Cardiac muscle cell (in vitro differentiated cells and primary cell): ENCODE results near the gene PAQR5. TPM values are rescaled to one million over a fixed set of nuclear protein-coding genes. Genes with fewer than 3 reads are reported as not detected.

Experiments used
- DNase-seq, 2 donors: peaks; one replicate each; pipeline versions ENCODE4 v3.0.0 to v3.0.0-alpha.2; 2010 to 2017; ENCODE audit warnings: low read depth in 1 of 2, low spot score in 1 of 2
- H3K27ac ChIP-seq: fragments of 200-600 bp; sonication (generic); 2 replicates; pipeline ENCODE4 v1.5.1; 2016
- H3K27me3 ChIP-seq: fragments of 200-600 bp; sonication (generic); 2 replicates; pipeline ENCODE4 v1.6.0; 2016; ENCODE audit warnings: control low read depth
- H3K36me3 ChIP-seq: fragments of 200-600 bp; sonication (generic); 2 replicates; pipeline ENCODE4 v1.5.1; 2016; ENCODE audit warnings: control low read depth
- H3K4me1 ChIP-seq: fragments of 200-600 bp; sonication (generic); 2 replicates; pipeline ENCODE4 v1.8.1; 2017; ENCODE audit warnings: low read depth, mild to moderate bottlenecking, mixed run types
- H3K4me3 ChIP-seq: fragments of 200-600 bp; sonication (generic); 2 replicates; pipeline ENCODE4 v1.5.1; 2016; ENCODE audit warnings: mild to moderate bottlenecking
- H3K9me3 ChIP-seq: fragments of 200-600 bp; sonication (generic); 2 replicates; pipeline ENCODE4 v1.5.1; 2017; ENCODE audit warnings: low read depth, mild to moderate bottlenecking, control low read depth
- CTCF ChIP-seq: IDR thresholded peaks from 2 replicates; pipeline ENCODE4 v1.5.1; 2012; ENCODE audit warnings: low read depth, mild to moderate bottlenecking, low read length
- polyA plus RNA-seq: library from polyadenylated mRNA; unstranded; fragments of >200 nt; fragmentation: Nextera tagmentation; extraction: Ambion mirVana; gene quantifications from 2 replicates; pipeline ENCODE4 v1.2.1, GENCODE V29; 2016
- total RNA-seq: library from RNA; depleted of rRNA; stranded (reverse); fragments of >200 nt; gene quantifications from 2 replicates; pipeline ENCODE4 v1.2.3, GENCODE V29; 2016

PAQR5 gene
- total and polyA plus RNA-seq, 2 experiments from 2014 or later: 0.18 to 0.39 TPM

- no peak for TF ChIP-seq CTCF
Measured at GRCh38 chr15:69315402-69316110, 16.8 kb downstream of the PAQR5 start.

GRCh38 chr15:69316291-69316690 is 17.6 kb downstream of the PAQR5 start:
- no peaks in the 10 kb centered on the region for H3K9me3 ChIP-seq
- no peak overlapping the region for H3K27ac ChIP-seq
- H3K4me1 ChIP-seq: no peaks in the 10 kb centered on the region
- DNase-seq: no peak
- H3K36me3 ChIP-seq: no peaks in the 10 kb centered on the region
- no peak overlapping the region for H3K4me3 ChIP-seq
- TF ChIP-seq CTCF: no peak
- H3K27me3 ChIP-seq: no peaks in the 10 kb centered on the region

More at GRCh38 chr15:69315402-69316110, 16.8 kb downstream of the PAQR5 start:
- H3K27me3 ChIP-seq: no peaks in the 10 kb centered on the region
- H3K27ac ChIP-seq: no peak overlapping the region
- no peaks in the 10 kb centered on the region for H3K36me3 ChIP-seq
- no peaks in the 10 kb centered on the region for H3K9me3 ChIP-seq
- H3K4me3 ChIP-seq: no peak overlapping the region
- no peaks in the 10 kb centered on the region for H3K4me1 ChIP-seq
- DNase-seq: no peak

GRCh38 chr15:69317392-69317841 is 18.7 kb downstream of the PAQR5 start:
- Histone ChIP-seq H3K27me3 (no peaks in the 10 kb centered on the region), H3K27ac (no peak overlapping the region), H3K4me3 (no peak overlapping the region), H3K36me3 (no peaks in the 10 kb centered on the region), H3K4me1 (no peaks in the 10 kb centered on the region), H3K9me3 (no peaks in the 10 kb centered on the region)
- no peak for TF ChIP-seq CTCF
- no peak for DNase-seq

GRCh38 chr15:69318033-69318432 is 19.3 kb downstream of the PAQR5 start:
- no peak for DNase-seq
- Histone ChIP-seq H3K27ac (no peak overlapping the region), H3K4me3 (no peak overlapping the region), H3K27me3 (no peaks in the 10 kb centered on the region), H3K36me3 (no peaks in the 10 kb centered on the region), H3K4me1 (no peaks in the 10 kb centered on the region), H3K9me3 (no peaks in the 10 kb centered on the region)
- no peak for TF ChIP-seq CTCF

GRCh38 chr15:69319384-69320375 is 21.0 kb downstream of the PAQR5 start:
- DNase-seq: no peak
- H3K4me1 ChIP-seq: no peaks in the 10 kb centered on the region
- no peaks in the 10 kb centered on the region for H3K36me3 ChIP-seq
- H3K27me3 ChIP-seq: no peaks in the 10 kb centered on the region
- TF ChIP-seq CTCF: no peak
- H3K4me3 ChIP-seq: no peak overlapping the region
- H3K9me3 ChIP-seq: no peaks in the 10 kb centered on the region
- no peak overlapping the region for H3K27ac ChIP-seq
